Effector memory CD8-positive, alpha-beta T cell (primary cell): ENCODE results near the gene CRIM1.
"Not testable (repeated sequence)": the region's sequence is repeated elsewhere in the genome, so short reads cannot be mapped to it uniquely, and the experiment has no call there.

Experiments used
- ATAC-seq: fragments of 150-1000 bp; cut with Tn5 transposase; replicated peaks from 2 replicates; pipeline ENCODE4 v1.10.0; 2021; ENCODE audit warnings: mild to moderate bottlenecking, moderate library complexity
- DNase-seq, 3 experiments: peaks; one replicate each; pipeline ENCODE4 v3.0.0; 2021
- H3K27ac Mint-ChIP-seq, 2 donors: one replicate each; pipeline ENCODE4 v1.8.0; 2022; ENCODE audit warnings: mild to moderate bottlenecking in 2 of 2, mixed read lengths in 2 of 2, moderate library complexity in 2 of 2
- H3K27me3 Mint-ChIP-seq, 2 donors: one replicate each; pipeline ENCODE4 v1.8.0; 2022; ENCODE audit warnings: mixed read lengths in 2 of 2
- H3K36me3 Mint-ChIP-seq: one replicate; pipeline ENCODE4 v1.8.0; 2022; ENCODE audit warnings: mild to moderate bottlenecking, moderate library complexity, mixed read lengths; ENCODE audit not compliant: insufficient read depth
- H3K4me1 Mint-ChIP-seq, 2 donors: one replicate each; pipeline ENCODE4 v1.8.0; 2022; ENCODE audit warnings: low read depth in 2 of 2, mixed read lengths in 2 of 2
- H3K4me3 Mint-ChIP-seq, 2 donors: one replicate each; pipeline ENCODE4 v1.8.0; 2022; ENCODE audit warnings: mild to moderate bottlenecking in 2 of 2, mixed read lengths in 2 of 2, moderate library complexity in 2 of 2
- H3K9me3 Mint-ChIP-seq, 2 donors: one replicate each; pipeline ENCODE4 v1.8.0; 2022; ENCODE audit warnings: mixed read lengths in 2 of 2

CRIM1 gene

DNA sequence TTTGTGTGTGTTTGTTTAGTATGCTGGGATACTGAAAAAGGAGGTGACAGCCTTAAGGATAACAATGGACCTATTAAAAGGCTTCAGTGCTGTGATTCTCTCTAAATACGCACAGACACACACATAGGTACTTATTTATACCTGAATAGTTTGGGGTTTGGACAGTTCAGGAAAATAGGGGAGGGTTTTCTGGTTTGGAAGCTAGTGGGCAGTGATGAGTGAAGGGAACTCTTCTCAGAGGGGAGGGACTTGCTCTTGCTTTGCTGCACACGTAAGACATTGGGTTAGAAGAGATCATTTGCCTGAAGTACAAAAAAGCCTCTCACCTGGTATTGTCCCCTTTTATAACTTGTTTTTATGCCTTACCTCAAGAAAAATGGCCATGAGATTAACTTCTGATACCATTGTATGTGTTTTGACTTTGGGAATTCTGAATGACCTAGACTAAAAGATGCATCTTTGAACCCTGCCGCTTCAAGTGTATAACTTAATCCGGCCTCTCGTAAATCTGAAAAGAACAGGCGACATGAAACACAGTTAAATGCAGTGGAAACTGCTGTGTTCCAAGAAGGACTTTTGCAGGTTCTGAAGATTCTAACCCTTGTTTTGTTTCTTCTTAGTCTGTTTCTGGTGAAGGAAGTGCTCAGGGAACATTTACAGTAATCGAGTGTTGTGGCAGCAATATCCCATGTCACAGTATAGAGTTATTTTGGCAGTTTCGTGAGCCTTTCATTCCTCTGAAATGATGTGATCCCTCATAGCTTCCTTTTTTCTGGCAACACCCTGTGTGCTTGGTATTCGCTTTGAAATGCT is 2.5 kb downstream of the CRIM1 start:
- H3K27ac Mint-ChIP-seq = peak overlapping the region; percentile 86
- H3K9me3 Mint-ChIP-seq = no peaks in the 10 kb centered on the region
- ATAC-seq (no peak), DNase-seq (no peak)
- peaks cover 9 to 10% of the 10 kb centered on the region in 2 donors for H3K27me3 Mint-ChIP-seq
- H3K36me3 Mint-ChIP-seq = peaks cover 3% of the 10 kb centered on the region
- H3K4me1 Mint-ChIP-seq = peaks cover 25 to 39% of the 10 kb centered on the region in 2 donors
- peak overlapping the region; percentile 97 to 98 for H3K4me3 Mint-ChIP-seq

DNA sequence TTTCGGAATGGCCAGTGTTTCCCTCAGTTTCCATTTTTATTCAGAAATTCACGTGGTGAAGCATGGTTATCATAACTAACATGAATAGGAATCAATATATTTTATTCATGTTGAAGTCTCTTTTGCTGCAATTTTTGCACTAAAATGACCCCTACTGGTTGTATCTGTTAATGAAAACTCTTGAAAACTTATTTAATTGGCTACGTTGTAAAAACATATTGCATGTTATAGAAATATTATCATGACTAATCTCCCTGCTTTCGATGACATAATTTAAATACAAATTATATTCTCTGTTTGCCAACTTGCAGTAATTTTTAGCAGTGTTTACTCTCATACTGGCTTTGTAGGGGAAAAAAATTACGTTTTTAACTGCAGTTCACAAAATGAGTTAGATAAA is 3.5 kb downstream of the CRIM1 start:
- Mint-ChIP-seq H3K36me3 (peaks cover 3% of the 10 kb centered on the region), H3K9me3 (no peaks in the 10 kb centered on the region), H3K4me3 (no peak overlapping the region), H3K4me1 (peaks cover 23 to 33% of the 10 kb centered on the region in 2 donors), H3K27me3 (peaks cover 9 to 10% of the 10 kb centered on the region in 2 donors), H3K27ac (no peak overlapping the region)
- no peak for DNase-seq
- no peak for ATAC-seq

DNA sequence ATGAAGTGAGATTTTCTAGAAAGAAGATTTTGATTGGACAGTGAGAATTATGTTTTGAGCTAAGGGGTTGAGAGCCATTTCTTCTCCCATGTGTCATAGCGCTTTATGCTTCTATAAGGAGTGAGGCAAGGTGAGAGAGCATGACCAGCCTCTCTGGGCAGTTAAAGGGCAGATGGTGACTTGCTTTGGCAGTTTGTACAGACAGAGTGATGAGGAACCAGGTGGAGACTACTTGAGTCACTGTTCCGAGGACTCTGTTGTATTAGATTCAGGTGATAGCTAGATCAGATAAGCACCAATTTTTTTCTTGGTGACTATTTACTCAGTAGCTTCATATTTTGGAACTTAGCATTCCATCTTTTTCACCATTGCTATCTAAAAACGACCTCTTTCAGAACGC is 4.5 kb downstream of the CRIM1 start:
- peaks cover 17 to 25% of the 10 kb centered on the region in 2 donors for H3K4me1 Mint-ChIP-seq
- no peaks in the 10 kb centered on the region for H3K9me3 Mint-ChIP-seq
- DNase-seq (no peak), ATAC-seq (no peak)
- no peak overlapping the region for H3K4me3 Mint-ChIP-seq
- H3K36me3 Mint-ChIP-seq = no peaks in the 10 kb centered on the region
- H3K27me3 Mint-ChIP-seq = peaks cover 9 to 10% of the 10 kb centered on the region in 2 donors
- no peak overlapping the region for H3K27ac Mint-ChIP-seq

DNA sequence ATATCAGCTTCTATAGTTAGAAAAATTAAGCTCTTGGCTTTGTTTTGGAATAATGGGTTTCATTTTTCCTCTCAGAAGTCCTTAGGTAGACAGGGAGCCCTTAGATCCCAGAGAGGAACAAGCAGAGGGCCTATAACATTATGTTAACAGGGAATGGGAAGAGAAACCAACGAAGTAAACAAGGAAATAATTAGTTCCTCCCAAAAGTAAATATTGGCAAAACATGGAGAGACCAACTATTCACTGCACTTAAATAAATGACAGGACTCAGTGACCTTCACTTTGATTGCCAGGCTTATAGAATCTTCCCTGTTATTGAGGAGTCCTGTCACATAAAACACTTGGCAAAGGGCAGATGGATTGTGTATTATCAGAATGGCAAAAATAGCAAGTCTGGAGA is 5.3 kb downstream of the CRIM1 start:
- no peak overlapping the region for H3K4me3 Mint-ChIP-seq

DNA sequence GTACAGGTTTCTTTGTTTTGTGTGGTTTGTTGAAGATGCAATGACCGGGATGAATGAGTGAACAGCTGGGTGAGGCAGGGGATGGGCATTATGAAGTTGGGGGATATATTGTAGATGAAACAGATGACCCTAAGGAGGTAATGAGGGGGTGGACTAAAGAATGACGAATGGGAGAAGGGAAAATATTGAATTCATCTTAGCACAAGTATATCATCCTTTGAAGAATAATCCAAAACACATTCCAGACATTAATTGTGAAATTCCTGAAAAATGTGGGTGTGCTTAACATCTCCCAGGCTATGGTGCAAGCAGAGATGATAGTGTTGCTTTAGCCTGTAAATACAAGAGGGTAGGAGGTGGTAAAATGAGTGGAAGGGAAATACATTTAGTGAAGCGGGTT is 5.8 kb downstream of the CRIM1 start:
- DNase-seq (no peak), ATAC-seq (no peak)
- no peak overlapping the region for H3K4me3 Mint-ChIP-seq
- H3K36me3 Mint-ChIP-seq = no peaks in the 10 kb centered on the region
- peaks cover 9 to 10% of the 10 kb centered on the region in 2 donors for H3K27me3 Mint-ChIP-seq
- no peaks in the 10 kb centered on the region for H3K9me3 Mint-ChIP-seq
- H3K27ac Mint-ChIP-seq = no peak overlapping the region
- H3K4me1 Mint-ChIP-seq = peaks cover 15 to 25% of the 10 kb centered on the region in 2 donors

More for the DNA sequence above, 5.3 kb downstream of the CRIM1 start:
- H3K36me3 Mint-ChIP-seq = no peaks in the 10 kb centered on the region
- no peak overlapping the region for H3K27ac Mint-ChIP-seq
- no peak for ATAC-seq
- H3K27me3 Mint-ChIP-seq = peaks cover 9 to 10% of the 10 kb centered on the region in 2 donors
- H3K4me1 Mint-ChIP-seq = peaks cover 17 to 25% of the 10 kb centered on the region in 2 donors
- no peaks in the 10 kb centered on the region for H3K9me3 Mint-ChIP-seq
- no peak for DNase-seq

DNA sequence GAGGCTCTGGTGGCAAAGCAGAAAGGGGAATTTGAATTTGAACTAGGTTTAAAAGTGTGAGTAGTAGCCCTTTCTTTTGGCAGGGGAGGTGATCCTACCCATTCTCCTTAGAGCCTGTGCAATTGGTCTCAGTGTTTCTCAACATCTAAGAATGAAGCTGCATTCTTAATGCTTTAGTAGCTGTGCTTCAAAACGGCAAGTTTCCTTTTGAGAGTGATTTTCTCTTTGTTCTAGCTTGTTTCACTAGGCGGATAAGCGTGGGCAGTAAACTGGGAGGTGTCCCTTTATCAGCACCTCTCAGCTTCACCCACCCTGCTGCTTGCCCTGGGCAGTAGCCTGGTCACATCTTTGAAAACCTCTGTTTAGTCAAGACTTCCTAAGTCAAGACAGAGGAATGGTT is 6.7 kb downstream of the CRIM1 start:
- H3K4me1 Mint-ChIP-seq = peaks cover 11 to 20% of the 10 kb centered on the region in 2 donors
- H3K27me3 Mint-ChIP-seq = peaks cover 5 to 9% of the 10 kb centered on the region in 2 donors
- no peak overlapping the region for H3K27ac Mint-ChIP-seq
- H3K36me3 Mint-ChIP-seq = no peaks in the 10 kb centered on the region
- H3K9me3 Mint-ChIP-seq = no peaks in the 10 kb centered on the region
- ATAC-seq (no peak), DNase-seq (no peak)
- no peak overlapping the region for H3K4me3 Mint-ChIP-seq

DNA sequence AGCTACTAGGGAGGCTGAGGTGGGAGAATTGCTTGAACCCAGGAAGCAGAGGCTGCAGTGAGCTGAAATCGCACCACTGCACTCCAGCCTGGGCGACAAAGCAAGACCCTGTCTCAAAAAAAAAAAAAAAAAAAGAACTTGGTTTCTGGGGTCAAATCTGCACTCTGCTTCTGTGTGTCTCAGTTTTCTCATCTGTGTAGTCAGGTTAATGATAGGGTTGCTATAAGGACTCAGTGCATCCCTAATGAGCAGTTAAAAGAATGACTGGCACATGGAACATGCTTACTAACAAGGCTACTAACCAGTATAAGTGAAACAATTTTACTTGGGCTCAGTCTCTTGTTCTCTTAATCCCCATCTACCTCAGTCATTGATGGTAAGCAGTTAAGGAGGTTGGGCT is 7.5 kb downstream of the CRIM1 start:
- not testable (repeated sequence) for H3K9me3 Mint-ChIP-seq, ATAC-seq, H3K36me3 Mint-ChIP-seq, DNase-seq, H3K27ac Mint-ChIP-seq, H3K4me3 Mint-ChIP-seq, H3K27me3 Mint-ChIP-seq
- peaks cover 5 to 12% of the 10 kb centered on the region in 2 donors for H3K4me1 Mint-ChIP-seq

DNA sequence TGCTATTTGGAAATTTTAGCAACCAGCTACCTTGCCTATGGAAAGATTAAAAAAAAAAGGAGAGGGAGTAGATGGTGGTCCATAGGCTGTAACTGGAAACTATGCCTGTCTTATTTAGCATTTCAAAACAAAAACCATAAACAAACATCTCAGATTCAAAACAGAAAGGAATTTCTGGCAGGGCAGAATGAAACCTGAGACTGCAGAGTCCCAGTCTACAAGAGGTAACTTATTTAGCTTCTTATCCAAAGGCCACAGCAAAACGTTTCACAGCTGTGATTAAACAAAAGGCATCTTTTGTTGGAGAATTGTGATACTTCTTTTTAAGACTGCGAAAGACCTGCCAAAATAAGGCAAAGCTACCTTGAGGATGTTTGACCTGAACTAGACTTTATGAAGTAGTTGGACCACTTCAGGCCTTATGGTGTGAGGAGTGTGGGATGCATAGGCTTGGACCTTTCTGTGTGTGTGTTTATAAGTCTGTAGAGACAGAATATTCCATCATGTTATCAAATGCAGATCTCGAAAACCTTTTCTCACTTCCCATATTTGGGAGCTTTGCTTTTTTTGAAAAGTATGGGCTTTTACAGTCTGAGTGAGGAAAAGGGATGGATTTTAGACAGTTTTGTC is 11.0 kb downstream of the CRIM1 start:
- ATAC-seq = no peak
- no peak for DNase-seq
- Mint-ChIP-seq H3K27ac (no peak overlapping the region), H3K9me3 (no peaks in the 10 kb centered on the region), H3K4me3 (no peak overlapping the region), H3K27me3 (no peaks in the 10 kb centered on the region), H3K36me3 (no peaks in the 10 kb centered on the region), H3K4me1 (peaks cover 4 to 6% of the 10 kb centered on the region in 2 donors)

DNA sequence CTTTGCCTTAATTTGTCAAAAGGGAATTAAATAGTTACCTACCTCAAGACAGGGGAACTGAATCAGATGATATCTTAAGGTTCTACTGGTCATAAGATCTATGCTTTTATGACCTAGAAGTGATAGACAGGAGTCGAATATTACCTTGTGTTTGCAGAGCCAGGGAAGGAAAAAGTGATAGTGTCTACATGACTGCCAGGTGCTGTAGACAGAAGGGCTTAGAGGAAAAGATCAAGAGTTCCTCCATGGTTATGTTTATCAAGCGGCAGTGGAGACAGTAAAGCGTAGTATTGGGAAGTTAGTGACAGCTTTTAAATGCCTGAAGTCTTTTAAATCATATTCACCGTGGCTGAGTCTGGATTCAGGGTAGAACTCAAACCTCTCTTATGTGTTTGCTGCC is 11.9 kb downstream of the CRIM1 start:
- Mint-ChIP-seq H3K9me3 (no peaks in the 10 kb centered on the region), H3K4me1 (peaks cover 5 to 7% of the 10 kb centered on the region in 2 donors), H3K27me3 (no peaks in the 10 kb centered on the region), H3K36me3 (no peaks in the 10 kb centered on the region), H3K4me3 (no peak overlapping the region), H3K27ac (no peak overlapping the region)
- DNase-seq (no peak), ATAC-seq (no peak)

DNA sequence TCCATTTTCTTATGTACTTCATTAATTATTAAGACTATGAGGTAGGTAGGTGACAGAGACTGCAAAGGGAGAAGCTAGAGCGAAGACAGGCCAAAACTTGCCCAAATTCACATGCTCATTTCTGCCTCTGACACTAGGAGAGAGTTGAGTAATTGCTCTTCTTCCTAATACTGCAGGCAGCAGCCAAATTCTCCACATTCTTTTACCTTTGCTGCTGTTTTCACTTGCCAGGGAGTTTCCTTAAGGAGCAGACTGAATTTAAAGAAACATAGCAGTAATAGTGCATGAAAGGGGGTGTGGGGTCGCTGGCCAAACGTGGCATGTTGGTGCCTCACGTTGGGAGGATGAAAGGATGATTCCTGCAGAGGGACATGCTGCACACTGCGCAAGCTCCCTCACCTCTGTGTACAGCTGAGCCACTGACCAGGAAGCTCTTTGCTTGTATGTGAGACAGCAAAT is 12.3 kb downstream of the CRIM1 start:
- ATAC-seq (no peak), DNase-seq (no peak)
- peaks cover 9 to 10% of the 10 kb centered on the region in 2 donors for H3K4me1 Mint-ChIP-seq
- H3K9me3 Mint-ChIP-seq = no peaks in the 10 kb centered on the region
- H3K27ac Mint-ChIP-seq = no peak overlapping the region
- H3K4me3 Mint-ChIP-seq = no peak overlapping the region
- H3K36me3 Mint-ChIP-seq = no peaks in the 10 kb centered on the region
- H3K27me3 Mint-ChIP-seq = no peaks in the 10 kb centered on the region

DNA sequence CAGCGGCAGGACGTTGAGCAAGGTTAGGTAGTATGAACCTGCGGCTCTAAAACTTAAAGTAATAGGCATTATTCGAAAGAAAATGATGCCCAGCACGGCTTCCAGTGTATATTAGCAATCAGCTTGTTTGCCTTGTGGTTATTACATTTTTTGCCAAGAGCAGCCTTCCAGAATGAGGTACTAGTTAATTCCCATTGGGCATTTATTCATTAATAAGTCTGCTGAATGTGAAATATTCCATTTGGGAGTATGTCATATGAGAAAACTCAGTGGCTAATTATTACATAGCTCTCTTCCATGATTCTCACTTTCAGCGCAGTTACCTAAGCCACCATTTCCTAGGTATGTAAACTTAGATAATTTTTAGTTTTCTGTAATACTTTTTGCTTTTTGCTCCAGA is 12.9 kb downstream of the CRIM1 start:
- Mint-ChIP-seq H3K36me3 (no peaks in the 10 kb centered on the region), H3K4me1 (peaks cover 14 to 15% of the 10 kb centered on the region in 2 donors), H3K4me3 (no peak overlapping the region), H3K9me3 (no peaks in the 10 kb centered on the region), H3K27ac (no peak overlapping the region), H3K27me3 (no peaks in the 10 kb centered on the region)
- DNase-seq (no peak), ATAC-seq (no peak)

DNA sequence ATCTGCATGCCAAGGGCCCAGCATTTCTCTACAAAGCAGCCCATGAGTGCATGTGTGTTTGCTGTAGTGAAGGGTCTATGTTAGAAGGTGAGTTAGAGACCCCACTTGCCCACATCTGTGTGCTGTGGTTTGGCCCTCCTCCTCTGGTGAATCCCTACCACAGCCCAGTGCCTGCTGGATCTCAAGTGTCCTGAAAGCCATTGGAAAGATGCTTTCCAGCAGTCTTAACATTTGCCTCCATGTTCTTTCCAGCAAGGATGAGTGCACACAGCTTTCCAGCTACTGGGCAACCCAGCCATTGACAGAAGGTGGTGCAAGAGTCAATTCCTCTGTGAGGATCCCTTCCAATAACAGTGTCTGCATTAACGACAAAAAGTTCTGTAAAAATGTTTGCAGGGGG is 13.6 kb downstream of the CRIM1 start:
- Mint-ChIP-seq H3K27ac (no peak overlapping the region), H3K4me3 (no peak overlapping the region), H3K36me3 (no peaks in the 10 kb centered on the region), H3K27me3 (no peaks in the 10 kb centered on the region), H3K4me1 (peaks cover 16 to 18% of the 10 kb centered on the region in 2 donors), H3K9me3 (no peaks in the 10 kb centered on the region)
- DNase-seq (no peak), ATAC-seq (no peak)

DNA sequence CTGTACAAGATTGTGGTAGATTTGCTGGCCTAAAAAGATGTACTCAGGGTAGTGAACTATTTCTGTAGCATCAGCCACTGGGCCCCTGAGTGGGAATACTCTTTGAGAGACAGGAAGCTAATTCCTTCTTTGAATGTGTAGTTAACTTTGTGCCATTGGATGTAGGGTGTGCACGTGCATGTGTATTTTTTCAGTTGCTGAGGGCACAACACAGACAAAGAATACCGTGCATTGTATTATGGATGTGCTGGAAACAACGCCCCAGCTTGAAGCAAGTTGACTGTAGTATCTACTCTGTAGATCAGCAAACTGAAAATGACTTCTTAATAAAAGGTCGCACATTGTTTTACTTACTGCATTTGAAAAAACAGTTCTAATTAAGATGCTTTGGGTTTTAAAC is 14.1 kb downstream of the CRIM1 start:
- no peak overlapping the region for H3K4me3 Mint-ChIP-seq
- no peak for ATAC-seq
- H3K4me1 Mint-ChIP-seq = peaks cover 16 to 21% of the 10 kb centered on the region in 2 donors
- H3K27ac Mint-ChIP-seq = no peak overlapping the region
- H3K27me3 Mint-ChIP-seq = no peaks in the 10 kb centered on the region
- no peaks in the 10 kb centered on the region for H3K9me3 Mint-ChIP-seq
- no peaks in the 10 kb centered on the region for H3K36me3 Mint-ChIP-seq
- no peak for DNase-seq

DNA sequence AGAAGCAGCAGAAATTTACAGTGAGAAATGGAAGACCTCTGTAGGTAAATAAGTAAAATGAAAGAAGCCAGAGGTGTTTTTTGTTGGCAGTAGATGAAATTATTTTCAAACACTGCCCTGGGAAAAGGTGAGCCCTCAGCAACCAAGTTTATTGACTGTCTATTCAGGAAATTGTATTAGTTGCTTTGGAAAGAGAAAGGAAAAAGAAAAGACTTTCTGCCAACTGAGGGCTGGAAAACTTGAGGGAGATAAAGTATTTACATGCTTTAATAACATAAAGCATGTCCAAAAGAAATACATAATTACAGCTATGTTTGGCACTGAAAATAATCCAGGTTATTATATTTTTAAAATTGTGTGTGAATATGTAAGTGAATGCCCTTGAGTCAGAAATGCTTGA is 14.7 kb downstream of the CRIM1 start:
- no peaks in the 10 kb centered on the region for H3K9me3 Mint-ChIP-seq
- H3K4me3 Mint-ChIP-seq = no peak overlapping the region
- H3K27me3 Mint-ChIP-seq = no peaks in the 10 kb centered on the region
- DNase-seq (no peak), ATAC-seq (no peak)
- no peaks in the 10 kb centered on the region for H3K36me3 Mint-ChIP-seq
- no peak overlapping the region for H3K27ac Mint-ChIP-seq
- H3K4me1 Mint-ChIP-seq = peaks cover 16 to 21% of the 10 kb centered on the region in 2 donors
